ENCODE measurements around the gene TIGD2. TPM values are rescaled to one million over a fixed set of nuclear protein-coding genes. Genes with fewer than 3 reads are reported as not detected.

Gene TIGD2
- total RNA-seq, 1 donor from 2014 or later = 9.2 TPM

DNA sequence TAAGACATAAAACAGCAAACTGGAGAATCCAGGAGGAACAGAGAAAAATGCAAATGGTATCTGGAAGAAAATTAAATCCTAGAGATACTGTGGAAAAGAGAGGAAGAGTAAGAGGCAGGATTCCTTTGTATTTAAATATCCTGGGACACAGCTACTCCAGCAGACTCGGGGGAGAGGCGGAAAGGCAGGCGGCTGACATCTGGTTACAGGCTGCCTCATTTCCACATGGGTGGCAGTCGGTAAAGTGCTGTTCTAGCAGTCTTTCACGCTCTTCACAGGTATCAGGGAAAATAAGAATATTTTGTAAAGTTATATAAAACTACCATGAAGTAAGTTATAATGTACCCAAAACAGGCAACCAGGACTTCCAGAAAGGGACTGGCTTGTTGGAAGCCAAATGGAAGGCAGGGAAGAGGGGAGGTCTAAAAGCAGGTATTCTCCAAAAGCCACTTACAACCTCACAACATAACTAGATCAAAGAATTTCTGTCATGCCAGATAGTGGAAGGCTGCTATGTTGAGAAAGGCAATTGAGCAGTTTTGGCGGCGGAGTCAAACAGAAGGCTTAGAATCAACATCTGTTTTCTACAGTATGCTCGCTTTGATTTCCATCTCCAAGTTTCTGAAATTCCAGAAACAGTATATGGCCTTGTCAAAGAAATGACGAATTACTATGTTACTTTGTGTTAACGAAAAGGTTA lies 1.3 kb upstream of the TIGD2 start:
- Mint-ChIP-seq H3K4me3 (ENCODE audit: low read depth) (peak overlapping the region; percentile 86), H3K4me1 (ENCODE audit: low read depth) (peaks cover 23% of the 10 kb centered on the region), H3K9me3 (ENCODE audit: low read depth) (no peaks in the 10 kb centered on the region), H3K27ac (peak overlapping the region; percentile 93), H3K27me3 (peaks cover 19% of the 10 kb centered on the region), H3K36me3 (ENCODE audit: insufficient read depth) (peaks cover 3% of the 10 kb centered on the region)
- TF ChIP-seq, protein P1, sequence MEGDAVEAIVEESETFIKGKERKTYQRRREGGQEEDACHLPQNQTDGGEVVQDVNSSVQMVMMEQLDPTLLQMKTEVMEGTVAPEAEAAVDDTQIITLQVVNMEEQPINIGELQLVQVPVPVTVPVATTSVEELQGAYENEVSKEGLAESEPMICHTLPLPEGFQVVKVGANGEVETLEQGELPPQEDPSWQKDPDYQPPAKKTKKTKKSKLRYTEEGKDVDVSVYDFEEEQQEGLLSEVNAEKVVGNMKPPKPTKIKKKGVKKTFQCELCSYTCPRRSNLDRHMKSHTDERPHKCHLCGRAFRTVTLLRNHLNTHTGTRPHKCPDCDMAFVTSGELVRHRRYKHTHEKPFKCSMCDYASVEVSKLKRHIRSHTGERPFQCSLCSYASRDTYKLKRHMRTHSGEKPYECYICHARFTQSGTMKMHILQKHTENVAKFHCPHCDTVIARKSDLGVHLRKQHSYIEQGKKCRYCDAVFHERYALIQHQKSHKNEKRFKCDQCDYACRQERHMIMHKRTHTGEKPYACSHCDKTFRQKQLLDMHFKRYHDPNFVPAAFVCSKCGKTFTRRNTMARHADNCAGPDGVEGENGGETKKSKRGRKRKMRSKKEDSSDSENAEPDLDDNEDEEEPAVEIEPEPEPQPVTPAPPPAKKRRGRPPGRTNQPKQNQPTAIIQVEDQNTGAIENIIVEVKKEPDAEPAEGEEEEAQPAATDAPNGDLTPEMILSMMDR (IDR thresholded peaks at IDR 0.05; ENCODE audit: unreplicated experiment) = no peak
- DNase-seq (ENCODE audit: low spot score, unreplicated experiment) = no peak

DNA sequence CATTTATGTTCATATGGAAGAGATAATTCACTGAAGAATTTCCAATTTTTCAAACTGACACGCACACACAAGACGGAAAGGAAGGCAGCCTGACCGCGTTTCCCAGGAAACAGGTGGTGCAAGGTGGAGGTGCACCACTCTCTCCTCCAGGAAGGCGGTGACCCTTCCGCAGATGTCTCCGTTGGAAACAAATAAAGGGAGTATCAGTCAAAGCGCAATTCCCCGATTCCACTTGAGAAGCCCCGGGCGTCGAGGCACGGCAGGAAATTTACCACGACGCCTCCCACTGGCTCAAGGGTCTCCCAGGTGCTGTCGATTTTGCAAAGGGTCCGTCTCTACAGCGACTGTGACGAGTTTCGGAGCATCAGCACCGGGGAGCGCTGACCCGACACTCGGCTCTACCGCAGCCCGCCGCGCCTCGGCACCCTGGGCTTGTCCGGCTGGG lies 770 bp upstream of the TIGD2 start:
- Mint-ChIP-seq H3K27ac (peak overlapping the region; percentile 93), H3K36me3 (ENCODE audit: insufficient read depth) (peaks cover 4% of the 10 kb centered on the region), H3K4me1 (ENCODE audit: low read depth) (peaks cover 23% of the 10 kb centered on the region), H3K4me3 (ENCODE audit: low read depth) (peak overlapping the region; percentile 86), H3K27me3 (peaks cover 19% of the 10 kb centered on the region), H3K9me3 (ENCODE audit: low read depth) (no peaks in the 10 kb centered on the region)
- no peak for DNase-seq (ENCODE audit: low spot score, unreplicated experiment)
- TF ChIP-seq, protein P1 (IDR thresholded peaks at IDR 0.05; ENCODE audit: unreplicated experiment) = no peak

DNA sequence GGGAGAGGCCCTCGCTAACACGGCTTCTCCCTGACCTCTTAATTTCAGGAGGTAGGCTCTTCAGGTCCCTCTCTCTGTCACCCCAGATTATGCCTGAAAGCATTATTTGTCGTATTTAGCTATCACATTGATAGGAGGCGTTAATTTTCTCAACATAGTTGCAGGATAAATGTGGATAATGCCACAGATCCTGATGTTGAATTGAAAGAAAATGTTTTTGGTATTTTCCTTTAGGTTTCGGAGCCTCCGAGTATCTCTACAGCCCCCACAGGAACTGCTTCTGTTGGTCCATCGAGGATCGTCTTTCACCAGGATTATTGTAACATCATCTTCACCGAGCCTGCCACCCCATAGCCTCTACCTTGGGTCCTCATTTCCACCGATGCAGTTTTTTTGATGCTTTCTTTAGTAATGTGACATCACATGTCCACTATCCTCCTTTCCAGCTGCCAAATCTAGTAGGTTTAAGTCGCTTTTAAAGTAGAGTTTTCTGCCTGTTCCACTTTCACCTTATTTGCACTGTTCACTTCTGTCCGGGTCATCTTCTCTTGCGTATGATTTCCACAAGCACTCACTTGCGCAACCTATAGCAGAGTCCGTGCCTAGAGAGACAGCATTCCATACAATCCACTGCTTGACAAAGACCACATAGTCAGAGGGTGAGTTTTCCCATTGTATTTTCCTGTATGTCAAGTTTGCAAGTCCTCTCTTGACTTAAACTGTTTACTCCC lies 665 bp downstream of the TIGD2 start:
- no peak for DNase-seq (ENCODE audit: low spot score, unreplicated experiment)
- Mint-ChIP-seq H3K4me3 (ENCODE audit: low read depth) (peak overlapping the region; percentile 85), H3K27me3 (peaks cover 19% of the 10 kb centered on the region), H3K27ac (peak overlapping the region; percentile 82), H3K36me3 (ENCODE audit: insufficient read depth) (peaks cover 4% of the 10 kb centered on the region), H3K9me3 (ENCODE audit: low read depth) (no peaks in the 10 kb centered on the region), H3K4me1 (ENCODE audit: low read depth) (peaks cover 24% of the 10 kb centered on the region)
- TF ChIP-seq, protein P1 (IDR thresholded peaks at IDR 0.05; ENCODE audit: unreplicated experiment) = no peak

DNA sequence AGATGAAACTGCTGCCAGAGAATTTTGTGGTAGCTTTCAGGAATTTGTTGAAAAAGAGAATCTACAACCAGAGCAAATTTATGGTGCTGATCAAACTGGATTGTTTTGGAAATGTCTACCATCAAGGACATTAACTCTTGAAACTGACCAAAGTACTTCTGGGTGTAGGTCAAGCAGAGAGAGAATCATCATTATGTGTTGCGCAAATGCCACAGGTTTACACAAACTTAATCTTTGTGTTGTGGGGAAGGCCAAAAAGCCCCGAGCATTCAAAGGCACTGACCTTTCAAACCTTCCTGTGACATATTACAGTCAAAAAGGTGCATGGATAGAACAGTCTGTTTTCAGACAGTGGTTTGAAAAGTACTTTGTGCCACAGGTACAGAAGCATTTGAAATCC lies 2.1 kb downstream of the TIGD2 start:
- TF ChIP-seq, protein P1 (IDR thresholded peaks at IDR 0.05; ENCODE audit: unreplicated experiment) = no peak
- no peak overlapping the region for H3K27ac Mint-ChIP-seq
- peaks cover 16% of the 10 kb centered on the region for H3K27me3 Mint-ChIP-seq
- DNase-seq (ENCODE audit: low spot score, unreplicated experiment) = no peak
- H3K9me3 Mint-ChIP-seq (ENCODE audit: low read depth) = no peaks in the 10 kb centered on the region
- no peak overlapping the region for H3K4me3 Mint-ChIP-seq (ENCODE audit: low read depth)
- H3K36me3 Mint-ChIP-seq (ENCODE audit: insufficient read depth) = peaks cover 4% of the 10 kb centered on the region
- peaks cover 24% of the 10 kb centered on the region for H3K4me1 Mint-ChIP-seq (ENCODE audit: low read depth)

DNA sequence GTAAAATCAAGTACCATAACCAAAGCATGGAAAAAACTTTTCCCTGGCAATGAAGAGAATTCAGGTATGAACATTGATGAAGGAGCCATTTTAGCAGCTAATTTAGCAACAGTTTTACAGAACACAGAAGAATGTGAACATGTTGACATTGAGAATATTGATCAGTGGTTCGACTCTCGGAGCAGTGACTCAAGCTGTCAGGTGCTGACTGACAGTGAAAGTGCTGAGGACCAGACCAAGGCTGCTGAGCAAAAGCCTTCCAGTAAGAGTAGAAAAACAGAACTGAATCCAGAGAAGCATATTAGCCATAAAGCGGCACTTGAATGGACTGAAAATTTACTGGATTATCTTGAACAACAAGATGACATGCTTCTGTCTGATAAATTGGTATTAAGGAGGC lies 2.8 kb downstream of the TIGD2 start:
- H3K36me3 Mint-ChIP-seq (ENCODE audit: insufficient read depth) = peaks cover 4% of the 10 kb centered on the region
- no peak overlapping the region for H3K4me3 Mint-ChIP-seq (ENCODE audit: low read depth)
- TF ChIP-seq, protein P1 (IDR thresholded peaks at IDR 0.05; ENCODE audit: unreplicated experiment) = no peak
- H3K27me3 Mint-ChIP-seq = peaks cover 13% of the 10 kb centered on the region
- H3K4me1 Mint-ChIP-seq (ENCODE audit: low read depth) = peaks cover 24% of the 10 kb centered on the region
- peak overlapping the region; percentile 77 for H3K27ac Mint-ChIP-seq
- no peak for DNase-seq (ENCODE audit: low spot score, unreplicated experiment)
- no peaks in the 10 kb centered on the region for H3K9me3 Mint-ChIP-seq (ENCODE audit: low read depth)

All from progenitor cell of endocrine pancreas (in vitro differentiated cells).